SH-SY5Y (cell line): ENCODE data around the gene SH2D1A.

Source experiments
- GATA2 ChIP-seq: IDR thresholded peaks from 2 replicates; pipeline ENCODE4 v1.6.1; 2011; ENCODE audit warnings: mild to moderate bottlenecking, low read depth, low read length
- GATA3 ChIP-seq: IDR thresholded peaks from 2 replicates; pipeline ENCODE4 v1.6.1; 2011; ENCODE audit warnings: low read depth, mild to moderate bottlenecking, low read length, moderate library complexity

DNA sequence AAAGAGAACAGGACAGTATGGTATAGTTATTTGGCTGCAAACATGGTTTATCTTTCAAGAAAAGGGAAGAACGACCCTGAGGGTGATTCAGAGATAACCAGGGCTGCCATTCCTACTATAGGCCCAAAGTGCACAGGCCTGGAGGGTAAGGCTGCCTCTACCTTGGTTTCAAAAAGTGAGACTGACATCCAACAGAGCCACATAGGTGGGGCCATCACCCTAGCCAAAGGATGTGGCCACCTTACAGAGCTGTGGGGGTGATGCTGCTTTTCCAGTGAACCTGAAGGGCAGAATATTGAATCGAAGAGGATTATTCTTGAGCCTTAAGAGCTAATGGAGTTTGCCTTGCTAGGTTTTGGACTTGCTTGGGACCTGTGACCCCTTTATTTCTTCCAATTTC, 15.7 kb downstream of the SH2D1A start:
- no peak for TF ChIP-seq GATA3
- no peak for TF ChIP-seq GATA2
